H9 (cell line): Measurements from ENCODE around the gene SKIL. TPM values are rescaled to one million over a fixed set of nuclear protein-coding genes. Genes with fewer than 3 reads are reported as not detected.

Experiments
- DNase-seq: peaks from one replicate; pipeline ENCODE4 v3.0.0-alpha.2; 2017
- H2AFZ ChIP-seq: one replicate; pipeline ENCODE4 v1.6.1; 2013; ENCODE audit warnings: mild to moderate bottlenecking, low read length, control low read depth, moderate library complexity
- H2AK5ac ChIP-seq: 2 replicates; pipeline ENCODE4 v1.6.1; 2013; ENCODE audit warnings: low read length, control low read depth, mixed read lengths; ENCODE audit not compliant: insufficient read length
- H2BK120ac ChIP-seq: one replicate; pipeline ENCODE4 v1.6.1; 2013; ENCODE audit warnings: low read depth, mild to moderate bottlenecking, low read length, control low read depth, inconsistent platforms; ENCODE audit not compliant: poor library complexity, severe bottlenecking
- H2BK12ac ChIP-seq: 2 replicates; pipeline ENCODE4 v1.6.1; 2013; ENCODE audit warnings: low read length, control low read depth, mixed read lengths, low read depth; ENCODE audit not compliant: insufficient read length
- H2BK15ac ChIP-seq: 2 replicates; pipeline ENCODE4 v1.6.1; 2013; ENCODE audit warnings: low read depth, low read length, control low read depth
- H2BK20ac ChIP-seq: one replicate; pipeline ENCODE4 v1.6.1; 2013; ENCODE audit warnings: low read depth, mild to moderate bottlenecking, low read length, control low read depth, inconsistent platforms; ENCODE audit not compliant: poor library complexity, severe bottlenecking
- H2BK5ac ChIP-seq: 2 replicates; pipeline ENCODE4 v1.6.1; 2013; ENCODE audit warnings: low read length, control low read depth, mixed read lengths; ENCODE audit not compliant: insufficient read length
- H3K14ac ChIP-seq: 2 replicates; pipeline ENCODE4 v1.6.1; 2013; ENCODE audit warnings: low read length, control low read depth; ENCODE audit not compliant: insufficient read depth
- H3K18ac ChIP-seq: 2 replicates; pipeline ENCODE4 v1.6.1; 2013; ENCODE audit warnings: low read depth, mild to moderate bottlenecking, mixed read lengths, low read length, control low read depth; ENCODE audit not compliant: insufficient read length
- H3K23ac ChIP-seq: 2 replicates; pipeline ENCODE4 v1.6.1; 2013; ENCODE audit warnings: low read length, control low read depth, mixed read lengths, low read depth; ENCODE audit not compliant: insufficient read length
- H3K23me2 ChIP-seq: 2 replicates; pipeline ENCODE4 v1.6.1; 2013; ENCODE audit warnings: low read depth, mild to moderate bottlenecking, mixed read lengths, low read length, control low read depth; ENCODE audit not compliant: insufficient read length, poor library complexity, severe bottlenecking
- H3K27ac ChIP-seq: 2 replicates; pipeline ENCODE4 v1.5.1; 2013; ENCODE audit warnings: low read length, control low read depth, mixed read lengths, low read depth; ENCODE audit not compliant: insufficient read length
- H3K27me3 ChIP-seq: 2 replicates; pipeline ENCODE4 v1.6.1; 2013; ENCODE audit warnings: low read length, control low read depth, inconsistent platforms; ENCODE audit not compliant: insufficient read depth
- H3K4ac ChIP-seq: 2 replicates; pipeline ENCODE4 v1.6.1; 2013; ENCODE audit warnings: low read depth, mild to moderate bottlenecking, control low read depth, inconsistent platforms, low read length, moderate library complexity
- H3K4me1 ChIP-seq: 2 replicates; pipeline ENCODE4 v1.6.1; 2013; ENCODE audit warnings: low read length, control low read depth, inconsistent platforms; ENCODE audit not compliant: insufficient read depth
- H3K4me2 ChIP-seq: 2 replicates; pipeline ENCODE4 v1.6.1; 2013; ENCODE audit warnings: low read length, control low read depth, mixed read lengths; ENCODE audit not compliant: insufficient read length, insufficient read depth
- H3K56ac ChIP-seq: 2 replicates; pipeline ENCODE4 v1.6.1; 2013; ENCODE audit warnings: low read depth, mild to moderate bottlenecking, mixed read lengths, low read length, control low read depth; ENCODE audit not compliant: insufficient read length
- H3K79me1 ChIP-seq: 2 replicates; pipeline ENCODE4 v1.6.1; 2013; ENCODE audit warnings: low read depth, mild to moderate bottlenecking, moderate library complexity, low read length, control low read depth, inconsistent platforms; ENCODE audit not compliant: insufficient read depth, poor library complexity, severe bottlenecking
- H3K79me2 ChIP-seq: 2 replicates; pipeline ENCODE4 v1.6.1; 2013; ENCODE audit warnings: low read length, control low read depth, inconsistent platforms; ENCODE audit not compliant: insufficient read depth
- H3K9ac ChIP-seq: 2 replicates; pipeline ENCODE4 v1.6.1; 2013; ENCODE audit warnings: low read length, control low read depth, mixed read lengths; ENCODE audit not compliant: insufficient read length; ENCODE audit errors: extremely low read depth
- H3K9me3 ChIP-seq: one replicate; pipeline ENCODE4 v1.6.1; 2013; ENCODE audit warnings: low read depth, low read length, inconsistent platforms; ENCODE audit not compliant: control insufficient read depth
- H3T11ph ChIP-seq: one replicate; pipeline ENCODE4 v1.6.1; 2013; ENCODE audit warnings: mild to moderate bottlenecking, low read length, control low read depth, inconsistent platforms
- H4K20me1 ChIP-seq: one replicate; pipeline ENCODE4 v1.6.1; 2013; ENCODE audit not compliant: control insufficient read depth, insufficient read length, insufficient read depth
- H4K5ac ChIP-seq: 2 replicates; pipeline ENCODE4 v1.6.1; 2013; ENCODE audit warnings: low read depth, mild to moderate bottlenecking, mixed read lengths, low read length, control low read depth; ENCODE audit not compliant: insufficient read length
- H4K8ac ChIP-seq: replicated peaks from 2 replicates; pipeline ENCODE4 v1.6.1; 2013; ENCODE audit warnings: low read length, control low read depth, mixed read lengths, low read depth; ENCODE audit not compliant: insufficient read length
- H4K91ac ChIP-seq: 2 replicates; pipeline ENCODE4 v1.6.1; 2013; ENCODE audit warnings: low read depth, mild to moderate bottlenecking, moderate library complexity, mixed read lengths, low read length, control low read depth; ENCODE audit not compliant: insufficient read length
- H3K27ac Mint-ChIP-seq, 3 experiments: 2 replicates in 2 of 3; 3 replicates in 1 of 3; pipeline ENCODE4 v1.8.0; 2020 to 2021; ENCODE audit warnings: mixed read lengths in 3 of 3, mild to moderate bottlenecking in 1 of 3, moderate library complexity in 1 of 3
- H3K27me3 Mint-ChIP-seq: 2 replicates; pipeline ENCODE4 v1.8.0; 2021; ENCODE audit warnings: low read depth, mild to moderate bottlenecking, moderate library complexity, mixed read lengths
- H3K36me3 Mint-ChIP-seq, 3 experiments: 2 replicates in 2 of 3; 3 replicates in 1 of 3; pipeline ENCODE4 v1.8.0; 2020 to 2021; ENCODE audit warnings: low read depth in 3 of 3, mixed read lengths in 3 of 3; ENCODE audit not compliant: insufficient read depth in 1 of 3
- H3K4me1 Mint-ChIP-seq, 2 experiments: 2 replicates each; pipeline ENCODE4 v1.8.0; 2020; ENCODE audit warnings: mixed read lengths in 2 of 2
- H3K4me3 Mint-ChIP-seq, 2 experiments: 2 replicates in 1 of 2; 3 replicates in 1 of 2; pipeline ENCODE4 v1.8.0; 2020 to 2021; ENCODE audit warnings: mild to moderate bottlenecking in 2 of 2, mixed read lengths in 2 of 2, moderate library complexity in 1 of 2
- H3K9me3 Mint-ChIP-seq, 2 experiments: 2 replicates in 1 of 2; 3 replicates in 1 of 2; pipeline ENCODE4 v1.8.0; 2020; ENCODE audit warnings: mild to moderate bottlenecking in 2 of 2, mixed read lengths in 2 of 2, moderate library complexity in 1 of 2
- WGBS: extraction: QIAGEN DNeasy Blood & Tissue Kit; methylation state at CpG from one replicate; pipeline ENCODE4 v1.1.7; 2013; ENCODE audit warnings: missing lambda C conversion rate, low lambda C conversion rate, mixed read lengths; ENCODE audit not compliant: insufficient read length; ENCODE audit errors: extremely low coverage; 5-methylcytosine and 5-hydroxymethylcytosine counted together
- total RNA-seq: library from RNA; stranded (reverse); gene quantifications from 2 replicates; pipeline ENCODE4 v1.2.1, GENCODE V29; 2021
- TF ChIP-seq, protein P1 (sequence below): fragments of 200-600 bp; sonication (generic); conservative IDR thresholded peaks from 3 replicates; pipeline ENCODE4 v1.8.0; 2021; ENCODE audit warnings: antibody characterized with exemption, mild to moderate bottlenecking

Gene SKIL
- total RNA-seq, 1 experiment from 2014 or later = 170 TPM

DNA sequence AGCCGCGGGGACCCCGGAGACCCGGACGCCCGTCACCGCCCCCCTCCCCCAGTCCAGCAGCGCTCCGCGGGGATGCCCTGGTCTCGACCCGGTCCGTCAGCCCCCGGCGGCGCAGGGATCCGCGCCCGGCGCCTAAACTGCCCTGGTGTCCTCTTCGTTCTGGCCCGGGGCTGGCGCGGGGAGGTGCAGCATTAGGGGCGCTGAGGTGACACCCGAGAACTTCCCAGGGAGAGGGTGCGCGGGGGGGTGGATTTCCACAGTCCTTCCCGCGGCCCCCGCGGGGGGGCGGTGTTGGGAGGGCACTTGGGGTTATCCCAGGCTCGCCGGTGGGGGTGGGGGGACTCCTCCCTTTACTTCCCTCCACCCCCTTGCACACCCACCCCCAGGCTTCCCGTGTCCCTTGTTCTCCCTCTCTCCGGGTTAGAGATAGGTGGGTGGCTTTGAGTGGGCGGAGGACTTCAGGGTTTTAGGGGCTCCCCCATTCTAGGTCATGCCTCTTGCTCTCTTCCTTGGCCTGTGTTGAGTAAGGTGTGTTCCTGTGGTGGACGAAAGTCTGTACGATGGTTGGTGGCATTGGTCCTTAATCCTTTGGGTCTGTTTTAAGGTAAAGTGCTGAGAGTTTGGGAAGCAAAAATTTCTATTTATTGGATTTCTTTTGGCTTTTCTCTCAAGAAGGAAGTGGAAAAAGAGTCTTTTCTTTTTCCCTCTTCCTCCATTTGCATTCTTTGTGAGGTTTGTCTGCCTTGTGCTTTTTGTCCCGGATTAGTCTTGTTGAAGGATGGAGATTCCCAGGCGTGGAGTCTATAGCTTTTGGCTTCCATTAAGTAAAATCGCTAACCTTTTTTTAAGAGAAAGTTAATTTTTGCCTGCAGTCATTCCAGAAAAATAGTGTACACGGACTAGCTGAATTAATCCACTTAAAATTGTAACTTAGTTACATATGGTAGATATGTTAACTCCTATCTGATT lies 811 bp downstream of the SKIL start:
- Histone ChIP-seq H4K5ac (no peak overlapping the region), H3K18ac (peak overlapping the region; percentile 82), H3K27me3 (no peaks in the 10 kb centered on the region), H2BK15ac (no peak overlapping the region), H2BK5ac (no peak overlapping the region), H2AK5ac (no peak overlapping the region), H2BK12ac (no peak overlapping the region), H3K79me1 (no peaks in the 10 kb centered on the region), H3K4ac (no peak overlapping the region), H3K9ac (peak overlapping the region; percentile 86), H2AFZ (no peak overlapping the region), H3K14ac (peak overlapping the region; percentile 63; the same call in 1 of the 2 replicates), H3K56ac (no peak overlapping the region), H3K4me2 (peak overlapping the region; percentile 84), H3K27ac (peak overlapping the region; percentile 10), H4K91ac (no peak overlapping the region), H3K4me1 (peaks cover 4% of the 10 kb centered on the region; the same call in 1 of the 2 replicates), H4K20me1 (no peaks in the 10 kb centered on the region), H4K8ac (no peak overlapping the region), H3K23me2 (peaks cover 9% of the 10 kb centered on the region), H2BK120ac (no peak overlapping the region), H3K9me3 (no peaks in the 10 kb centered on the region), H3K23ac (no peak overlapping the region), H3T11ph (no peak overlapping the region), H3K79me2 (peaks cover 44% of the 10 kb centered on the region), H2BK20ac (no peak overlapping the region)
- H3K9me3 Mint-ChIP-seq = peaks cover 0 to 3% of the 10 kb centered on the region in 2 experiments; a peak in 1 of 5 replicates
- DNase-seq = peak; percentile 67
- peaks cover 59 to 77% of the 10 kb centered on the region in 2 experiments for H3K4me1 Mint-ChIP-seq
- no CpG with 5 or more reads among the region's 44 CpGs for WGBS
- H3K4me3 Mint-ChIP-seq = peak overlapping the region; percentile 88 to 93
- peak overlapping the region; percentile 92 to 96 (median 92) for H3K27ac Mint-ChIP-seq
- H3K36me3 Mint-ChIP-seq = peaks cover 37 to 42% (median 40%) of the 10 kb centered on the region in 3 experiments
- no peaks in the 10 kb centered on the region for H3K27me3 Mint-ChIP-seq
- TF ChIP-seq, protein P1, sequence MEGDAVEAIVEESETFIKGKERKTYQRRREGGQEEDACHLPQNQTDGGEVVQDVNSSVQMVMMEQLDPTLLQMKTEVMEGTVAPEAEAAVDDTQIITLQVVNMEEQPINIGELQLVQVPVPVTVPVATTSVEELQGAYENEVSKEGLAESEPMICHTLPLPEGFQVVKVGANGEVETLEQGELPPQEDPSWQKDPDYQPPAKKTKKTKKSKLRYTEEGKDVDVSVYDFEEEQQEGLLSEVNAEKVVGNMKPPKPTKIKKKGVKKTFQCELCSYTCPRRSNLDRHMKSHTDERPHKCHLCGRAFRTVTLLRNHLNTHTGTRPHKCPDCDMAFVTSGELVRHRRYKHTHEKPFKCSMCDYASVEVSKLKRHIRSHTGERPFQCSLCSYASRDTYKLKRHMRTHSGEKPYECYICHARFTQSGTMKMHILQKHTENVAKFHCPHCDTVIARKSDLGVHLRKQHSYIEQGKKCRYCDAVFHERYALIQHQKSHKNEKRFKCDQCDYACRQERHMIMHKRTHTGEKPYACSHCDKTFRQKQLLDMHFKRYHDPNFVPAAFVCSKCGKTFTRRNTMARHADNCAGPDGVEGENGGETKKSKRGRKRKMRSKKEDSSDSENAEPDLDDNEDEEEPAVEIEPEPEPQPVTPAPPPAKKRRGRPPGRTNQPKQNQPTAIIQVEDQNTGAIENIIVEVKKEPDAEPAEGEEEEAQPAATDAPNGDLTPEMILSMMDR = peak; percentile 56
